Natural killer cell (primary cell): ENCODE data around the gene CEP112. TPM values are rescaled to one million over a fixed set of nuclear protein-coding genes. Genes with fewer than 3 reads are reported as not detected.

Experiments
- ATAC-seq, 3 donors: fragments of 150-1000 bp in 2 of 3; fragments of 200-7000 bp in 1 of 3; cut with Tn5 transposase; 1 replicate in 1 of 3; 2 replicates in 2 of 3; pipeline ENCODE4 v1.10.0; 2021; ENCODE audit warnings: mild to moderate bottlenecking in 2 of 3, moderate library complexity in 2 of 3
- DNase-seq, 2 donors: peaks; one replicate each; pipeline versions ENCODE4 v3.0.0 to v3.0.0-alpha.2; 2013 to 2021; ENCODE audit warnings: mixed read lengths in 1 of 2
- H3K27ac ChIP-seq: one replicate; pipeline ENCODE4 v1.5.1; 2013; ENCODE audit warnings: mild to moderate bottlenecking, low read length
- H3K27me3 ChIP-seq: one replicate; pipeline ENCODE4 v1.6.1; 2013; ENCODE audit warnings: low read length; ENCODE audit not compliant: control insufficient read depth, insufficient read depth
- H3K36me3 ChIP-seq: one replicate; pipeline ENCODE4 v1.6.1; 2013; ENCODE audit warnings: low read length; ENCODE audit not compliant: control insufficient read depth, insufficient read depth
- H3K4me1 ChIP-seq: one replicate; pipeline ENCODE4 v1.6.1; 2013; ENCODE audit warnings: low read length; ENCODE audit not compliant: control insufficient read depth, insufficient read depth
- H3K4me3 ChIP-seq: one replicate; pipeline ENCODE4 v1.5.1; 2013; ENCODE audit warnings: low read length
- H3K9me3 ChIP-seq: one replicate; pipeline ENCODE4 v1.6.1; 2013; ENCODE audit warnings: low read length; ENCODE audit not compliant: control insufficient read depth, insufficient read depth
- H3K27ac Mint-ChIP-seq, 2 donors: one replicate each; pipeline ENCODE4 v1.8.0; 2022; ENCODE audit warnings: mild to moderate bottlenecking in 2 of 2, mixed read lengths in 2 of 2, moderate library complexity in 1 of 2
- H3K27me3 Mint-ChIP-seq, 2 donors: one replicate each; pipeline ENCODE4 v1.8.0; 2022; ENCODE audit warnings: low read depth in 2 of 2, mixed read lengths in 2 of 2
- H3K36me3 Mint-ChIP-seq: one replicate; pipeline ENCODE4 v1.8.0; 2022; ENCODE audit warnings: mixed read lengths
- H3K4me1 Mint-ChIP-seq, 2 donors: one replicate each; pipeline ENCODE4 v1.8.0; 2022; ENCODE audit warnings: mixed read lengths in 2 of 2
- H3K4me3 Mint-ChIP-seq: one replicate; pipeline ENCODE4 v1.8.0; 2022; ENCODE audit warnings: mild to moderate bottlenecking, moderate library complexity, mixed read lengths
- H3K9me3 Mint-ChIP-seq, 2 donors: one replicate each; pipeline ENCODE4 v1.8.0; 2022; ENCODE audit warnings: mixed read lengths in 2 of 2
- WGBS: methylation state at CpG from one replicate; pipeline ENCODE4 v1.1.7; 2013; ENCODE audit warnings: missing lambda C conversion rate; ENCODE audit not compliant: insufficient coverage; 5-methylcytosine and 5-hydroxymethylcytosine counted together
- intact Hi-C: fragments of 100-400 bp; cut with micrococcal nuclease; formaldehyde crosslinking; loops from one replicate; pipeline ENCODE4 v1.14.2; 2022
- total RNA-seq, 4 donors: library from RNA; stranded (reverse); fragments of 120-200 nt in 1 of 4; gene quantifications; one replicate each; pipeline versions ENCODE4 v1.2.3 to v1.2.4, GENCODE V29; 2013 to 2022
- TF ChIP-seq, protein P1 (sequence below): fragments of 200-600 bp; IDR thresholded peaks from one replicate; pipeline ENCODE4 v1.8.0; 2022; ENCODE audit warnings: antibody characterized with exemption

Gene CEP112
- total RNA-seq, 3 donors from 2014 or later (not counting 1 experiment from before 2014, with no cell fraction given) = 0.60 to 1.1 (median 0.85) TPM

- H3K36me3 ChIP-seq = no peaks in the 10 kb centered on the region
- no peaks in the 10 kb centered on the region for H3K9me3 ChIP-seq
- H3K4me1 ChIP-seq = no peaks in the 10 kb centered on the region
- Mint-ChIP-seq H3K27me3 (peaks cover 0 to 10% of the 10 kb centered on the region in 2 donors), H3K36me3 (no peaks in the 10 kb centered on the region), H3K9me3 (no peaks in the 10 kb centered on the region), H3K4me1 (no peaks in the 10 kb centered on the region), H3K4me3 (no peak overlapping the region), H3K27ac (no peak overlapping the region)
- no peak overlapping the region for H3K4me3 ChIP-seq
- H3K27me3 ChIP-seq = no peaks in the 10 kb centered on the region
- WGBS = 95% methylated on average over 2 of the region's 2 CpGs
- ATAC-seq (no peak), DNase-seq (no peak)
- intact Hi-C loops = no loop called here
- TF ChIP-seq, protein P1, sequence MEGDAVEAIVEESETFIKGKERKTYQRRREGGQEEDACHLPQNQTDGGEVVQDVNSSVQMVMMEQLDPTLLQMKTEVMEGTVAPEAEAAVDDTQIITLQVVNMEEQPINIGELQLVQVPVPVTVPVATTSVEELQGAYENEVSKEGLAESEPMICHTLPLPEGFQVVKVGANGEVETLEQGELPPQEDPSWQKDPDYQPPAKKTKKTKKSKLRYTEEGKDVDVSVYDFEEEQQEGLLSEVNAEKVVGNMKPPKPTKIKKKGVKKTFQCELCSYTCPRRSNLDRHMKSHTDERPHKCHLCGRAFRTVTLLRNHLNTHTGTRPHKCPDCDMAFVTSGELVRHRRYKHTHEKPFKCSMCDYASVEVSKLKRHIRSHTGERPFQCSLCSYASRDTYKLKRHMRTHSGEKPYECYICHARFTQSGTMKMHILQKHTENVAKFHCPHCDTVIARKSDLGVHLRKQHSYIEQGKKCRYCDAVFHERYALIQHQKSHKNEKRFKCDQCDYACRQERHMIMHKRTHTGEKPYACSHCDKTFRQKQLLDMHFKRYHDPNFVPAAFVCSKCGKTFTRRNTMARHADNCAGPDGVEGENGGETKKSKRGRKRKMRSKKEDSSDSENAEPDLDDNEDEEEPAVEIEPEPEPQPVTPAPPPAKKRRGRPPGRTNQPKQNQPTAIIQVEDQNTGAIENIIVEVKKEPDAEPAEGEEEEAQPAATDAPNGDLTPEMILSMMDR = no peak
- H3K27ac ChIP-seq = no peak overlapping the region
Observed at GRCh38 chr17:65609286-65609685, 582.6 kb downstream of the CEP112 start.

DNA sequence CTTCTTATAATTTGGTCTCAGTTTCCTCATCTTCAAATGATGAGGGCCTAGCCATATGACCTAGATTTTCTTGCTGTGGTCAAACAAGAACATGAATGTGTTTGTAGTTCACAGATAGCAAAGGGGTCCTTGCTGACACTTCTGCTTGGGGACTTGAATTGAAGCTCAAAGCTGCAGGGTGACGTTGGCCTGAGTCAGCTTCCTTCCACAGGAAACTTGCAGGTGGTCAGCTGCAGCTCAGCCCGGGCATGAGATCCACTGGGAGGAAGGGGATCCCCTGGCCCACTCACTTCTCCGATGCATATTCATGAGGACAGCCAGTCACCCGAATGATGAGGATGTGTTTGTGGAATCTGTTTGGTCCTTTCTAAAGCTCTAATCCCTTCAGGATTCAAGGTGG, 587.9 kb downstream of the CEP112 start:
- DNase-seq (no peak), ATAC-seq (peak in 1 of 3 donors; percentile 44)
- H3K4me1 Mint-ChIP-seq = no peaks in the 10 kb centered on the region
- Histone ChIP-seq H3K36me3 (no peaks in the 10 kb centered on the region), H3K4me3 (no peak overlapping the region), H3K27me3 (no peaks in the 10 kb centered on the region), H3K4me1 (no peaks in the 10 kb centered on the region), H3K9me3 (no peaks in the 10 kb centered on the region), H3K27ac (no peak overlapping the region)
- H3K27me3 Mint-ChIP-seq = peaks cover 15 to 16% of the 10 kb centered on the region in 2 donors
- TF ChIP-seq, protein P1 = no peak
- H3K9me3 Mint-ChIP-seq = no peaks in the 10 kb centered on the region
- WGBS = 50% methylated on average over 4 of the region's 4 CpGs
- no peak overlapping the region for H3K4me3 Mint-ChIP-seq
- H3K36me3 Mint-ChIP-seq = no peaks in the 10 kb centered on the region
- H3K27ac Mint-ChIP-seq = no peak overlapping the region
- intact Hi-C loops = no loop called here

DNA sequence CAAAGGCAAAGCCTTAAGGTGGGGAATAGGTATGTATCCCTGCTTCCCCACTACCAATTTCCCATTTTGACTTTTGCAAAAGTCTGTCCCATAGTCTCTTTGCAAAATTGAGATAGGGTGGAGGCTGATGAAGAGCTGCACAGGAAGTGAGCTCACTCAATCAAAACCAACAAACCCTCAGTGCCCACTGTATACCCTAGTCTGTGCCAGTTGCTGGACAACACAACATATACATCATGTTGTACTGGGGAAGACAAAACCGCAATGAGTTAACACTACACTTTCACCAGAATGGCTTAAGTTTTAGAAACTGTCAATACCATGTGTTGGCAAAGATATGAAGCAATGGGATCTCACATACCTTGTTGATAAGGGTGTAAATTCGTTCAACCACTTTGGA, 590.1 kb downstream of the CEP112 start:
- Mint-ChIP-seq H3K27ac (no peak overlapping the region), H3K4me3 (no peak overlapping the region), H3K4me1 (no peaks in the 10 kb centered on the region), H3K36me3 (no peaks in the 10 kb centered on the region), H3K9me3 (no peaks in the 10 kb centered on the region), H3K27me3 (peaks cover 14 to 16% of the 10 kb centered on the region in 2 donors)
- Histone ChIP-seq H3K4me3 (no peak overlapping the region), H3K9me3 (no peaks in the 10 kb centered on the region), H3K4me1 (no peaks in the 10 kb centered on the region), H3K36me3 (no peaks in the 10 kb centered on the region), H3K27ac (no peak overlapping the region), H3K27me3 (no peaks in the 10 kb centered on the region)
- intact Hi-C loops = no loop called here
- ATAC-seq = no peak
- 88% methylated on average over 1 of the region's 2 CpGs for WGBS
- TF ChIP-seq, protein P1 = no peak
- DNase-seq = no peak

DNA sequence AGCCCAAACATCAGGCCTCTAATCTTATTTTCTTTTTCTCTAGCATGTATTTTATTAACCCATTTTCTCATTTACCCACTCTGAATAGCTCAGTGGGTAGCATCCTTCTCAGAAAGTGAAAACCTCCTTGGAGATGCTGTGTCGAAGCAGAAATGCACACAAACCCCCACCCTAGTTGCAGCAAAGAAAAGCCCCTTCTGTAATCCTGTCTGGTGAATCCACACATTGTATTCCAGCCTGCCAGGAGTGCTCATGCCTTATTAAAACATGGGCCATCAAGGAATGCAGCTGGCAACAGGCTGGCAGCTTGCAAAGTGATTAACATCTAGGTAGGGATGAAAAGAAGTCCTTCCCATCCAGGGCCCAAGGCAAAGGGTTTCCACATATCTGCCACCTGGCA, 590.8 kb downstream of the CEP112 start:
- Mint-ChIP-seq H3K4me3 (no peak overlapping the region), H3K4me1 (no peaks in the 10 kb centered on the region), H3K27ac (no peak overlapping the region), H3K9me3 (no peaks in the 10 kb centered on the region), H3K27me3 (peaks cover 8 to 16% of the 10 kb centered on the region in 2 donors), H3K36me3 (no peaks in the 10 kb centered on the region)
- no peak overlapping the region for H3K4me3 ChIP-seq
- ATAC-seq (no peak), DNase-seq (no peak)
- H3K27me3 ChIP-seq = no peaks in the 10 kb centered on the region
- H3K9me3 ChIP-seq = no peaks in the 10 kb centered on the region
- TF ChIP-seq, protein P1 = no peak
- H3K27ac ChIP-seq = no peak overlapping the region
- WGBS = 74% methylated on average over 1 of the region's 1 CpG
- no peaks in the 10 kb centered on the region for H3K36me3 ChIP-seq
- intact Hi-C loops = no loop called here
- H3K4me1 ChIP-seq = no peaks in the 10 kb centered on the region
